Medulla oblongata (tissue), 1 donor: ENCODE measurements around the gene LUC7L2.
"Not testable (repeated sequence)": the region's sequence is repeated elsewhere in the genome, so short reads cannot be mapped to it uniquely, and the experiment has no call there.

ENCODE experiments used
- DNase-seq: peaks from one replicate; pipeline ENCODE4 v3.0.0-alpha.2; 2015; ENCODE audit errors: extremely low spot score

Gene LUC7L2

DNA sequence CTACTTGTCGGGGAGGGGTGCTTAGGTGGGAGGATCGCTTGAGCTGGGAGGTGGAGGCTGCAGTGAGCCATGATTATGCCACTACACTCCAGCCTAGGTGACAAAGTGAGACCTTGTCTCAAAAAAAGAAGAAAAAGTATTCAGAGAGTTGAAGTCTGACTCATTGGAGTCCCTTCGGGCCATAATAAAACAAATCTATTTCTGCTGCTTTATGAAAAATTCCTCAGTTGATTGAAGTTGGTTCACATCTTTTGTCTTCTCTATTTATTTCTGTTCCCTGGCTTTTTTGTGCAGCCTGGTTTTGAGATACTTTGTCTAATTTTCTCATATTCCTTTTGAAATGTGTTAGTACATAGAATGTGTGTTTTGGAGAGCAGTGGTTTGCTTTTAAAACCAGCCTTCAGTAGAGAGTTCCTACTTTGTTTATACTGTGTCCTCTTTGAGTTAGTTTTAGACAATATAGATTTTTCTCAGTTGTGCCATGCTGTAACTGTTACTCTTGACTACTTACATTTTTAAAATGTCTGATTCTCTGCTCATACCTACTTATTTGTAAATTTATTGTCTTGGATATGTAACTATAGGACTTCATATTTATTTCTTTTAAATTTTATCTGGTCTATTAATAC lies 36.7 kb downstream of the LUC7L2 start:
- DNase-seq = no peak

DNA sequence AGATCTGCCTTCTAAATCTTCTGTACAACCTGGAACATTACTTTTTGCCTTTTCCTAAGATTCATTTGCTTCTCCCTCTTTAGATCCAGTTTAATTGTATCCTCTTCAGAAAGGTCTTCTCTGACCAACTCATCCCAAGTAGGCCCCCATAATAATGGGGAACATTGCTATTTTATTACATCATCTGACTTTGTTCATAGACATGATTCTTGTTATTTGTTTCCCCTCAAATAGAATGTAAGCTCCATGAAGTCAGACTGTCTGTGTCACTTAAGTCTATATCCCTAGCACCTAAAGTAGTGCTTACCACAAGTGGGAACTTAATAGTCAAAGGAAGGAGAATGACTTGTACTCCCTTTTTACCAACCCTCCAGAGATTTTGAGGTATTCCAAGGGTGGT lies 37.5 kb downstream of the LUC7L2 start:
- DNase-seq = no peak

DNA sequence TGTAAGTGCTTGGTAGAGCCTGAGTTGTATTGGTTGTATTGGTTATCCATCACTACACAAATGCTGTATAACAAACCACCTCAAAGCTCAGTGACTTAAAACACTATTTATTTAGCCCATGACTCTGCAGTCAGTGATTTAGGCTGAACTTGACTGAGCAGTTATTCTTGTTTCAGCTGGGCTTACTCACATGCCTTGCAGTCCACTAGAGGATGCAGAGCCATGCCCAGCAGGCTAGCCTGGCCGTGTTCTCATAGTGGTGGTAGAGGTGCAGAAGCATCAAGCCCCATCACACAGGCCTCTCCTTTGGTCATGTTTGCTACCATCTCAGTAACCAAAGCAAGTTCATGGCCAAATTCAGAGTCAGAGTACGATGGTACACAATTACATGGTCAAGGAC lies 43.9 kb downstream of the LUC7L2 start:
- DNase-seq = no peak

DNA sequence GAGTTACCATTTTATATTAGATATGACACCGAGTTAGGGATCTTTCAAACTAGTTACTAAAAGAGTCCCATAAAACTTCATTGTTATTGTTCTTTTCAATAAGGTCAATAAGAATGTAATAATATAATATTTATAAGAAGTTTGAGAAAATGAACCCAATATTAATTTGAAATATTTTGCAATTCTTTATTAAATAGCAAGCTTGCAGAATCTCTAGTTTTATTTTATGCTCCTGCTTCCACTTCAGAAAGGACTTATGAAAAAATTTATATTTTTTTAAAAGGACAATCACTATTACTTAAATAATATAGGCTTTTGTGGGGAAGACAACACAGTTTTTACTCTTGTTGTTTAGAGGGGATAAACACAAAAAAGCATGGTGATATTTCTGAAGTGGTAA lies 47.9 kb downstream of the LUC7L2 start:
- DNase-seq = no peak

DNA sequence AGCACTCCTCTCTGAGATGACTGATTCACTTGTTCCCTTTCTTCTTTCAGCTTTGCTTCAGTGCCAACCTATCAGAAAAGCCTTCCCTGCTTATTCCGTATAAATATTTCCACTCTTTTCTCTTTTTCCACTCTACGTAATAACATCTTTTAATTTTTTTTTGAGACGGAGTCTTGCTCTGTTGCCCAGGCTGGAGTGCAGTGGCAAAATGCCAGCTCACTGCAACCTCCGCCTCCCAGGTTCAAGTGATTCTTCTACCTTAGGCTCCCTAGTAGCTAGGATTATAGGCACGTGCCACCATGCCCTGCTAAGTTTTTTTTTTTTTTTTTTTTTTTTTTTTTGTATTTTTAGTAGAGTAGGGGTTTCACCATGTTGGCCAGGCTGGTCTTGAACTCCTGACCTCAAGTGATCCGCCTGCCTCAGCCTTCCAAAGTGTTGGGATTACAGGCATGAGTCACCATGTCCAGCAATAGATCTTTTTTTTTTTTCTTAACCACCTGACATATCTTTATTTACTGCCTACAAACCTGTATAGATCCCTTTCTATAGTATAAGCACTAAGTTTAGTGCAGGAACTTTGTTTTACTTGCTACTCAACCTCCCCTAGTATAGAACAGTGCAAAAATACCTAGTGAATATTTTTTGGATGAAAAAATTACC lies 55.2 kb downstream of the LUC7L2 start:
- DNase-seq = not testable (repeated sequence)

DNA sequence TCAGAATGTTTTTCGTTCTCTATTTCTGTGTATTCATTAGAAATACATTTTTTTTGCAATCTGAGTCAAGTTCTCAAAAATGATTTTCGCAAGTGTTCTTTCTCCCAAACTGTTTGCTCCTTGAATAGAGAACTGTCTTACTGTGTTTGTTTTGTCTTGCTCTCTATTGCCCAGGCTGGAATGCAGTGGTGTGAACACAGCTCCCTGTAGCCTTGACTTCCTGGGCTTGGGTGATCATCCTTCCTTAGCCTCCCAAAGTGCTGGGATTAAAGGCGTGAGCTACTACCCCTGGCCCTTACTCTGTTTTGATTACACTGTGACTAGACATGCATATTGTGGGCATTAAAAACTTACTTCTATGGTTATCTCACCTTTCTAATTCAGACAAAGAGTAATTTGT lies 56.7 kb downstream of the LUC7L2 start:
- no peak for DNase-seq

DNA sequence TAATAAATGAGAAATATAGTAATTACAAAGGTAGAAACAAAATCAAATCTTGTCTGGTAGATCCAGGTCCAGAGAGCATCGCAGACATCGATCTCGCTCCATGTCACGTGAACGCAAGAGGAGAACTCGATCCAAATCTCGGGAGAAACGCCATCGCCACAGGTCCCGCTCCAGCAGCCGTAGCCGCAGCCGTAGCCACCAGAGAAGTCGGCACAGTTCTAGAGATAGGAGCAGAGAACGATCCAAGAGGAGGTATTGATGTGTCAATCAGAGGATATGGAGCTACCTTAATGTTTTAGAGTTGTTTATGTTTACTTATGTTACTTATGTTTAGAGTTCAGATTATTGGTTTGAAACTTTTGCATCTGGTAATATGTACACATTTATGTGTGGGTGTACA lies 57.8 kb downstream of the LUC7L2 start:
- DNase-seq = no peak

DNA sequence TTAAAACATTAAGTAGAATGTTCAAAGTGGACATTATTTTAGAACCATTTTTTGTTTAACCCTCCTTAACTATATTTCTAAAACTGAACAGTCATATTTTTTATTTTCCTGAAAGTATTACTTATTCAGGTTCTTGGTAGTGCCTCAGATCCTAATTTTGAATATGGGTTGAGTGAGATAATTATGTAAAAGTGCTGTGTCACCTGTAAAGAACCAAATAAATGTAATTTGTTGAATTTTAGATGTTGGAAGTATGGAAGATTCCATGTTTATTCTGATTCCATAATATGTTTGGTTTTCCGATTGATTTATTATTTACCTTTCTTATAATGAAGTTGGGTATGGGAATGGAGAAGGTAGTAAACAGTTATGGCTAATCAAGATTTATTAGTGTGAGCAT lies 61.4 kb downstream of the LUC7L2 start:
- DNase-seq = no peak

DNA sequence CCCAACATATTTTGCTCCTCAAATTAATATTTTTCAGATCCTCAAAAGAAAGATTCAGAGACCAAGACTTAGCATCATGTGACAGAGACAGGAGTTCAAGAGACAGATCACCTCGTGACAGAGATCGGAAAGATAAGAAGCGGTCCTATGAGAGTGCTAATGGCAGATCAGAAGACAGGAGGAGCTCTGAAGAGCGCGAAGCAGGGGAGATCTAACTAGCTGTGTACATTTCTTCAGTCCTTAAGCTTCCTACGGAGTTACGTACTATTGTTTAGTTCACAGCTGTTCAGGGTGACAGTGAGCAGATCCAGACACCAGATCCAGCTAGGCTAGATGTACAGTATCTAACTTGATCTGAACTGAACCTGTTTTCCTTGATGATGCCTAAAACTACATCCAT lies 62.4 kb downstream of the LUC7L2 start:
- DNase-seq = peak; percentile 35

DNA sequence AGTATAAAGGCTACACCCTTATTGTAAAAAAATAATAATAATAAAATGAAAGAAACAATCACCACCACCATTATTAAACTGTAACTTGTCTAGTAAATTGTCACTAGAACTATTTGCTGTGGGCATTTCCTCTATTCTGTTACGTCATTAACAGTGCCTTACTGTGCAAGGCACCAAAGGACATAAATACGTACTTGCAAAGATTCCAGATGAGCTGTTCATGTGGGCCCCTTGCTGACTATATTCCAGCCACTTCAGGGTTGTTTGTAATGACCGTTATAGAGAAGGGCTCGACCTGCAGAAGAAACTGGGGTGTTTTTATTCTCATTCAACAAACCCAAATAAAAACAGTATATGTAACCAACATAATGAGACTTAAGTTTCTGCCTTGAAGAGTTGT lies 63.4 kb downstream of the LUC7L2 start:
- peak; percentile 75 for DNase-seq

DNA sequence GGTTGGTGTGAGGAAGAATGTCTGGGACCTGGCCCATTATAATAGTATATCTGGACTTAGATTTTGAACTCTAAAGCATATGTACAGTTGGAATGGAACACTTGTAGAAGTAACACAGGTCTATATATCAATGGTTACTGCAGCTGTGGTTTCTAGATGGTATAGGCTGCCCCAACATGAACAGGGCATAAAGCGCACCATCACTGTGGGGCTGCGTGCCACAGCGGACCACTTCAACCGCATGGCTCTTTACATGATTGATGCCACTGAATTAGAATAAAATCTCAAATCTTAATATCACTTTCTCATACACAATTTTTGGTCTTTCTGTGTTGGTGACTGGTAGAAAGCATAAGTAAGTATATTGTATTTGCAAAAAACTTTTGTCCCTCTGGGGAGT lies 64.3 kb downstream of the LUC7L2 start:
- no peak for DNase-seq

DNA sequence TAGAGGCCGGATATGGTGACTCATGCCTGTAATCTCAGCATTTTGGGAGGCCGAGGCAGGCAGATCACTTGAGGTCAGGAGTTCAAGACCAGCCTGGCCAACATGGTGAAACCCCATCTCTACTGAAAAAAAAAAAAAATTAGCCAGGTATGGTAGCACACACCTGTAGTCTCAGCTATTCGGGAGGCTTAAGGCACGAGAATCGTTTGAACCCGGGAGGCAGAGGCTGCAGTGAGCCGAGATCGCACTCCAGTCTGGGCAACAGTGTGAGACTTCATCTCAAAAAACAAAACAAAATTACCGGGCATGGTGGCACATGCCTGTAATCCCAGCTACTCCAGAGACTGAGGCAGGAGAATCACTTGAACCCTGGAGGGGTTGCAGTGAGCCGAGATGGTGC lies 66.0 kb downstream of the LUC7L2 start:
- not testable (repeated sequence) for DNase-seq

DNA sequence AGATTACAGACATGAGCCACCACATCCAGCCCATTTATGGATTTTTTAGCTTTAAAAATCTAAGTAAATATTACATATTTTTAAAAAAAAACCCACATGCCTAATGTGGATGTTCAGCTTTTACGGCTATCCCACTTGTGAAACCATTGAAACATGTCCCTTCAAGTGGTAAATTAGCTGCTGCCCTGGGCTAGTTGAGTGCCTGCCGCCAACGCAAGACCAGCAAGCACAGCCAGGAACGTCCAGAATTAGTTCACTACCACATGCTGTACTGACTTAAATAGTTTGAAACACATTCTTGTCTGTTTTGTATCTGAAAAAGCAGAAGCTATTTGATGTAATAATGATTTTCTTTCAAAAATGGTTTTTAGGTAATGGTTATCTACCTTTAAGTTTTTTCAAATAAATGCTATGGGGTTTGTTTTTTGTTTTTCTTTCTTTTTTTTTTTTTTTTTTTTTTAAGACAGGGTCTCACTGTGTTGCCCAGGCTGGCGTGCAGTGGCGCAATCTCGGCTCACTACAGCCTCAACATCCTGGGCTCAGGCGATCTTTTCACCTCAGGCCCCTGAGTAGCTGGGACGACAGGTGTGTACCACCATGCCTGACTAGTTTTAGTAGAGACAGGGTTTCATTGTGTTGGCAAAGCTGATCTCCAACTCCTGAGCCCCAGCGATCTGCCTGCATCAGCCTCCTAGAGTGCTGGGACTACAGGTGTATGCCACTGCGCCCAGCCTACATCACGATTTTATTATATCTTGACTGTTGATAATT lies 66.7 kb downstream of the LUC7L2 start:
- DNase-seq = peak; percentile 6

DNA sequence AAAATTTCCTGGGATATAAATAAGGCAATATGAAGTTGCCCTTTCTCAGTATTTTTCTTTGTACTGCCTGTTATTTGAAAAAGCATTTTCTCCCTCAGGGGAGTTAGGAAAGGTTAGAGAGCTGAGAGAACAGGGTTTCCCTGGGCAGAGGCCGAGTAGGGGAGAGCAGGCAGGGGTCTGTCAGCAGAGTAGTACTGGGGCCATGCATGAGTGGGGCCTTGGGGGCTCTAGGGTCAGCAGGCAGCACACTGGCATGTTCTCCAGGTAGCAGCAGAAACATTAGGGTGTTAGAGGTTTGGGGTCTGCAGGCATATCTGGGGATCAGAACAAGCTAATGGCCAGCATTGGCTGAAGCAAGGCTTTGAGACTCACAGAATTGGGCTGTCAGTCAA lies 67.3 kb downstream of the LUC7L2 start:
- DNase-seq = no peak

DNA sequence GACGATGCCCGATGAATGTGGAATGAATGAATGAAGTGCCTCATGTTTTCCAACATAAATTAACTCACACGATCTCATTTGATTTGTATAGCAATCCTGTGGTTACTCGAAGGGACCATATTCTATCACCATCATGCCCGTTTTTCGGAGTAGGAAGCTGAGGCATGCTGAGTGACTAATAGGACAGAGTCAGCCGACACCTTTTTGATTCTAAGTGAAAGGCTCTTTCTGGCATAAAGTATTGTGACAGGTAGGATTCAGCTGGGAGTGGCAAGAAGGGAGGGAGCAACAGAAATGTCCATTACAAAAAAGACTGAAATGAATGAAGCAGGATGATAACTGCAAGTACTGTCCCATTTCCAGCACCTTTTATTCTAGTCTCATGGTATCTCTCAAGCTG lies 68.1 kb downstream of the LUC7L2 start:
- no peak for DNase-seq

DNA sequence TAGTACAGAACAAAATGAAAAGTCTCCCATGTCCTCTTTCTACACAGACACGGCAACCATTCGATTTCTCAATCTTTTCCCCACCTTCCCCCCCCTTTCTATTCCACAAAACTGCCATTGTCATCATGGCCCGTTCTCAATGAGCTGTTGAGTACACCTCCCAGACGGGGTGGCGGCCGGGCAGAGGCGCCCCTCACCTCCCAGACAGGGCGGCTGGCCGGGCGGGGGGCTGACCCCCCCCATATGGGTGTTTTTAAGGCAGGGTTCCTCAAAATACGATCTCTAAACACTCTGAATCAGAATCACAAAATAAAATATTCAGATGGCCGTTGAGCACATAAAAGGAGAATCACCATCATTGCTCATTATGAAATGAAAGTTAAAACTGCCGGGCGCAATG lies 70.0 kb downstream of the LUC7L2 start:
- not testable (repeated sequence) for DNase-seq

DNA sequence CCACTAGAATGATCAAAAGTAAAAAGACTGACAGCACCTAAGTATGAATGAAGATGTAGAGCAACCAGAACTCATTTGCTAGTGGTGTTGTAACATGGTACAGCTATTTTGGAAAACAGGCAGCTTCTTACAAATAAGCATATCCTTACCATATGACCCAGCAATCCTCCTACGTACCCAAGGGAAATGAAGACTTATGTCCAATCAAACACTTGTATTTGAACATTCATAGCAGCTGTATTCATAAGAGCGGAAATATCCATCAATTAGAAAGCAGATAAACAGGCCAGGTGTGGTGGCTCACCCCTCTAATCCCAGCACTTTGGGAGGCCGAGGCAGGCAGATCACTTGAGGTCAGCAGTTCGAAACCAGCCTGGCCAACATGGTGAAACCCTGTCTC lies 70.7 kb downstream of the LUC7L2 start:
- DNase-seq = no peak

DNA sequence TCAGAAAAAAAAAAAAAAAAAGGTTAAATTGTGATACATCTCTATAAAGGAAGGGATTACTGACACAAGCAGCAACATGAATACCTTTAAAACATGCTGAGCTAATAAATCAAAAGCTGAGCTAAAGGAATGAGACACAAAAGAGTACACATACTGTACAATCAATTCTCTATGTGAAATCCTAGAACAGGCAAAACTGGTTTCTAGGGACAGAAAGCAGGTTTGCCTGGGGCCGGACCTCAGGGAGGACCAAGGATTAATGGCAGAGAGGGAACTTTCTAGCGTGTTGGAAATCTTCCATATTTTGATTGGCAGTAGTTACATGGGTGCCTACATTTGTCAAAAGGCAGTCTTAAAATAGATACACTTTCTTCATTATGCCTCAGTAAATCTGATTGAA lies 71.3 kb downstream of the LUC7L2 start:
- DNase-seq = no peak

DNA sequence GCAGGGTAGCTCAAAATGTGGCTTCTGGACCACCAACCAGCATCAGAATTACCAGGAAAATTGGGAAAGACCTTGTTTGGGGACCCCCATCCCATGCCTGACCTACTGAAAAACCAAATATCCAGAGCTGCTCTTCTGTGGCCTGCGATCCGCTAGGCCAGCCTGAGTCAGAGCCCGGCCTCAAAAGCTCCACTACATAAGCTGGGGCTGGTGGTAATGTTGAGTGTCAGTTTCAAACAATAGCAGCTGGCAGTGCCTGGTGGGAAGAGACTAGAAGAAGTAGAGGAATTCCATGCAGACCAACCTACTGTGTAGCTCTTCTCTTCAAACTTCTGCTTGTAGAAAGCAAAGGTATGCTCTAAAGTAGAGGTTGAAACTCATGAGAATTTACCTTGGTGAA lies 71.8 kb downstream of the LUC7L2 start:
- DNase-seq = peak; percentile 70

DNA sequence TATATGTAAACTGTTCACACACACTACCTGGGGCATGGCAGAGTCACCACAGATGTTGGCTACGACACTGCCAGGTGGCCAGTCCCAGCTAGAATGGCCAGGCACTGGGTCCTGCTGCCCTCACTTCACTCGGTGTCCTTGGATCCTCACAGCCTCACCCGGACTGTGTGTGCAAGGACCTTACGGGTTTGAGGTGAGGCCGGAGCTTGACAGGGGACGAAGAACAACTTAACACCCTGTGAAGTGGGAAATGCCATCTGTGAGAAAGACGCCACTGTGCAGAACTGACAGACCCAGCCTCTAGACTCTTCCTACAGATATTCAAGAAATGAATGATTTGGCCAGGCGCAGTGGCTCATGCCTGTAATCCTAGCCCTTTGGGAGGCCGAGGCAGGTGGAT lies 77.1 kb downstream of the LUC7L2 start:
- no peak for DNase-seq

DNA sequence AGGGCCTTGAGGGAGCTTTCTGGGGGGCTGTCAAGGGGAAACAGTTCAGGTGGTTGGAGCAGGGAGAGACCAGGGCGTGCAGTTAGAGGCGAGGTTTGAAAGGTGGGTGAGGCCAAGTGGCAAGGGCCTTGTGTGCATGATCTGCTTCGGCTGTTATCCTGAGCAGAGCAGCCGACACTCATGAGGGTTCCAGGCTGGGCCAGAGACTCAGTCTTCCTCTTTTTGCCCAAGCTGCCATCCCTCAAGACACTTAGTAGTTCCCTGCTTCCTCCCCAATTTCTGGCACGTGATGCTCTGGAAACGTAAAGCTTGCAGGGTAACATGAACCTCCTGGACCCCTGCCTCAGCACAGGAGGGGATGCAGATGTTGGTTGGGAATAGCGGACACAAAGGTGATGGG lies 79.7 kb downstream of the LUC7L2 start:
- no peak for DNase-seq

DNA sequence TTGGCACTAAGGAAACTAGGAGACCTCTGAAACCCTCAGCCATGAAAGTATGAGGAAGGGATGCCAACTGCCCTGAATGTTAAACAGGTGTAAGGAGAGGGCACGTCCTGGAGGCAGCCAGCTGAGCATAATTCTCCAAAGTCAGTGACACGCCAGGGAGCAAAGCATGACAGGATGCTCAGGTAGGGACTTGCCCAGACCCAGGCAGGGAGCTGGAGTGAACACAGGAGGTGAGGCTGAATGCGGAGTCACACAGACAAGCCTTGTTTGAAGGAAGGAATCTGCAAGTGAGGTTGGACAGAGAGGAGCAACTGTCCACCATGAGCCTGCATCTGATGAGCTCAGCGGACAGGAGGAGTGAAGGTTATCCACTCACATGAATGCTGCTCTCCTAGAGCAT lies 82.3 kb downstream of the LUC7L2 start:
- DNase-seq = no peak
